Testis (tissue), 5 donors: Measurements from ENCODE around the gene IL7R. TPM values are rescaled to one million over a fixed set of nuclear protein-coding genes. Genes with fewer than 3 reads are reported as not detected.

Experiments used
- DNase-seq: peaks from one replicate; pipeline ENCODE4 v3.0.0-alpha.2; 2019
- H3K27ac ChIP-seq, 2 donors: fragments of 200-600 bp; sonication (generic); one replicate each; pipeline ENCODE4 v1.5.1; 2019
- H3K27me3 ChIP-seq: fragments of 200-600 bp; sonication (generic); one replicate; pipeline ENCODE4 v1.5.1; 2019
- H3K36me3 ChIP-seq: fragments of 200-600 bp; sonication (generic); one replicate; pipeline ENCODE4 v1.5.1; 2017; ENCODE audit warnings: low read depth; ENCODE audit errors: missing control alignments
- H3K4me1 ChIP-seq: fragments of 200-600 bp; sonication (generic); one replicate; pipeline ENCODE4 v1.5.1; 2019
- H3K4me3 ChIP-seq, 2 donors: fragments of 200-600 bp; sonication (generic); one replicate each; pipeline ENCODE4 v1.5.1; 2017 to 2019
- H3K9me3 ChIP-seq: fragments of 200-600 bp; sonication (generic); one replicate; pipeline ENCODE4 v1.5.1; 2017
- CTCF ChIP-seq, 3 experiments: fragments of 450-650 bp in 2 of 3; fragments of 200-600 bp in 1 of 3; sonication (generic) in 1 of 3; IDR thresholded peaks; one replicate each; pipeline ENCODE4 v1.5.1; 2016 to 2019; ENCODE audit warnings: antibody characterized with exemption in 3 of 3, mild to moderate bottlenecking in 2 of 3, moderate library complexity in 1 of 3
- POLR2A ChIP-seq: fragments of 450-650 bp; IDR thresholded peaks from one replicate; pipeline ENCODE4 v1.6.1; 2017; ENCODE audit warnings: antibody characterized with exemption, mild to moderate bottlenecking, moderate library complexity
- WGBS, 2 donors: methylation state at CpG; one replicate each; pipeline ENCODE4 v1.1.5; 2018; 5-methylcytosine and 5-hydroxymethylcytosine counted together
- intact Hi-C: fragments of 100-400 bp; cut with DNase I; formaldehyde crosslinking; loops from one replicate; pipeline ENCODE4 v1.15.1; 2023; ENCODE audit warnings: low total_unique reads
- long read RNA-seq, 2 donors: transcript quantifications; one replicate each; lab custom pipeline, GENCODE V29; 2026
- polyA plus RNA-seq: library from polyadenylated mRNA; stranded (reverse); fragments of 350-450 nt; fragmentation: Illumina TruSeq; extraction: RNeasy Lipid Tissue Mini Kit (QIAGEN cat#74804); gene quantifications from one replicate; pipeline ENCODE4 v1.2.3, GENCODE V29; 2014; ENCODE audit warnings: low read depth, low replicate concordance; ENCODE audit not compliant: insufficient read depth
- total RNA-seq, 2 donors: library from RNA; depleted of rRNA; stranded (reverse); fragments of >200 nt; gene quantifications; one replicate each; pipeline ENCODE4 v1.2.3, GENCODE V29; 2016

Gene IL7R, protein sequence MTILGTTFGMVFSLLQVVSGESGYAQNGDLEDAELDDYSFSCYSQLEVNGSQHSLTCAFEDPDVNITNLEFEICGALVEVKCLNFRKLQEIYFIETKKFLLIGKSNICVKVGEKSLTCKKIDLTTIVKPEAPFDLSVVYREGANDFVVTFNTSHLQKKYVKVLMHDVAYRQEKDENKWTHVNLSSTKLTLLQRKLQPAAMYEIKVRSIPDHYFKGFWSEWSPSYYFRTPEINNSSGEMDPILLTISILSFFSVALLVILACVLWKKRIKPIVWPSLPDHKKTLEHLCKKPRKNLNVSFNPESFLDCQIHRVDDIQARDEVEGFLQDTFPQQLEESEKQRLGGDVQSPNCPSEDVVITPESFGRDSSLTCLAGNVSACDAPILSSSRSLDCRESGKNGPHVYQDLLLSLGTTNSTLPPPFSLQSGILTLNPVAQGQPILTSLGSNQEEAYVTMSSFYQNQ
- total RNA-seq = 10 to 100 TPM in 1 of 2 donors, 1 to 10 TPM in 1; 7.6 to 17.5 TPM
- polyA plus RNA-seq = 12.1 TPM
- long read RNA-seq, donor 1 = 0 reads
- long read RNA-seq, donor 2 = 0 reads

DNA sequence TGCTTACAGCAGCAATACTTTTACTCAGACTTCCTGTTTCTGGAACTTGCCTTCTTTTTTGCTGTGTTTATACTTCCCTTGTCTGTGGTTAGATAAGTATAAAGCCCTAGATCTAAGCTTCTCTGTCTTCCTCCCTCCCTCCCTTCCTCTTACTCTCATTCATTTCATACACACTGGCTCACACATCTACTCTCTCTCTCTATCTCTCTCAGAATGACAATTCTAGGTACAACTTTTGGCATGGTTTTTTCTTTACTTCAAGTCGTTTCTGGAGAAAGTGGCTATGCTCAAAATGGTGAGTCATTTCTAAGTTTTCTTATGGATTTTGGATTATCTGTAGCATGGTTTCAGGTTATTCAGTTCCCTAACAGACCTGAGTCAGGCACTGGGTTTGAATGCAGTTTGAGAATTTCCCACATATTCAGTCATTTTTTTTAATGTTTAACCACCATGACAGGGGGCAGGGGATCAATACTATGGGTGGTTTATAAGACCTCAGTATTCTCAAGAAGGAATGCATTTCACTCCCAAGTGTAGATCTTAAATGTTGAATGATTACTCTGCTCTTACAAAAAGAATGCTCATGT lies at the start of gene IL7R:
Gene IL7R, plus strand, starts transcription at position 127 of the 587 bp plus-strand sequence. Its CDS starts 87 bp downstream, at position 214.
- no peak within 1 kb of the TSS for H3K4me3 ChIP-seq
- H3K27ac ChIP-seq = peak within 1 kb of the TSS in 1 of 2 donors; percentile 43
- H3K4me1 ChIP-seq = peaks cover 35% of the 10 kb centered on the region
- TF ChIP-seq CTCF (IDR thresholded peaks at IDR 0.05) (no peak), POLR2A (no peak)
- no peaks in the 10 kb centered on the region for H3K27me3 ChIP-seq
- DNase-seq = no peak
- 14 to 38% methylated on average over 1 of the region's 1 CpG for WGBS, 2 donors
- intact Hi-C loops = no loop called here
- H3K9me3 ChIP-seq = no peaks in the 10 kb centered on the region
- no peaks in the 10 kb centered on the region for H3K36me3 ChIP-seq

GRCh38 chr5:35810601-35811000 lies 46.1 kb upstream of the IL7R start:
- Histone ChIP-seq H3K27ac (no peak overlapping the region), H3K36me3 (no peaks in the 10 kb centered on the region), H3K4me1 (no peaks in the 10 kb centered on the region), H3K9me3 (no peaks in the 10 kb centered on the region), H3K4me3 (no peak overlapping the region), H3K27me3 (no peaks in the 10 kb centered on the region)
- intact Hi-C loops = no loop called here
- TF ChIP-seq POLR2A (no peak), CTCF (IDR thresholded peaks at IDR 0.05) (no peak)
- DNase-seq = no peak

GRCh38 chr5:35811108-35811741 lies 45.5 kb upstream of the IL7R start:
- Histone ChIP-seq H3K27ac (no peak overlapping the region), H3K27me3 (no peaks in the 10 kb centered on the region), H3K4me1 (no peaks in the 10 kb centered on the region), H3K9me3 (no peaks in the 10 kb centered on the region), H3K4me3 (no peak overlapping the region), H3K36me3 (no peaks in the 10 kb centered on the region)
- intact Hi-C loops = no loop called here
- TF ChIP-seq CTCF (IDR thresholded peaks at IDR 0.05) (no peak), POLR2A (no peak)
- no peak for DNase-seq
- 71 to 94% methylated on average over 3 of the region's 3 CpGs for WGBS, 2 donors

- intact Hi-C loops = no loop called here
- Histone ChIP-seq H3K36me3 (no peaks in the 10 kb centered on the region), H3K4me3 (no peak overlapping the region), H3K27me3 (no peaks in the 10 kb centered on the region), H3K4me1 (no peaks in the 10 kb centered on the region), H3K9me3 (no peaks in the 10 kb centered on the region), H3K27ac (no peak overlapping the region)
- no peak for TF ChIP-seq POLR2A
- TF ChIP-seq CTCF (IDR thresholded peaks at IDR 0.05) = no peak
- WGBS, 2 donors = 69 to 76% methylated on average over 1 of the region's 1 CpG
- DNase-seq = no peak
Observed at GRCh38 chr5:35813521-35813920, 43.2 kb upstream of the IL7R start.
